Measurements from ENCODE around the gene ITSN1.

The ITSN1 gene

DNA sequence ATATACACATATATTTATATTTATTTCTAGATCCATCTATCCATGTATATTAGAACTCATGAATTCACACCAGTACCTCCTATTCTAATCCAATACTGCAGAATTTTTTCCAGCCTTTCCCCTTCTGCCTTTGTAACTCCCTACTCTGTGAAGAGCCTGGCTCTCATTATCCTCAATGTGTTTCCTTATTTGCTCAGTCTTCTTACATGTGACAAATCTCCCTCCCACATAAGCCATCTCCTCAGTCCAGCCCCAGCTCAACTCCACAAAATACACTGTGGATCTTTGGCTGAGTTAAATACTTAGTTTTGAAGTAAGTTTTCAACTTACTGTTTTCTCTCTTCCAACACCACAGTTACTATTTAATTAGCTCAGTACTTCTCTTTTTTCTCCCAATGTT, 227.6 kb downstream of the ITSN1 start:
- no peaks in the 10 kb centered on the region for H3K36me3 ChIP-seq
- no peak overlapping the region for H3K4me3 ChIP-seq (ENCODE audit: low read depth in 1 of 2, low read length in 1 of 2)
- H3K27me3 ChIP-seq: no peaks in the 10 kb centered on the region
- TF ChIP-seq CTCF (IDR thresholded peaks at IDR 0.05): no peak
- no peak overlapping the region for H3K27ac ChIP-seq
- peaks cover 3 to 9% of the 10 kb centered on the region in 2 experiments for H3K4me1 ChIP-seq (ENCODE audit: control insufficient read depth in 1 of 2, insufficient read depth in 1 of 2, low read depth in 1 of 2, low read length in 1 of 2)
- H3K9me3 ChIP-seq: no peaks in the 10 kb centered on the region

- no peak overlapping the region for H3K4me3 ChIP-seq (ENCODE audit: low read depth in 1 of 2, low read length in 1 of 2)
- H3K27ac ChIP-seq: no peak overlapping the region
Measured at GRCh38 chr21:33870768-33871167, 228.5 kb downstream of the ITSN1 start.

GRCh38 chr21:33871171-33871570, 228.9 kb downstream of the ITSN1 start:
- Histone ChIP-seq H3K4me3 (ENCODE audit: low read depth in 1 of 2, low read length in 1 of 2) (no peak overlapping the region), H3K27me3 (no peaks in the 10 kb centered on the region), H3K27ac (no peak overlapping the region), H3K36me3 (no peaks in the 10 kb centered on the region), H3K9me3 (no peaks in the 10 kb centered on the region), H3K4me1 (ENCODE audit: control insufficient read depth in 1 of 2, insufficient read depth in 1 of 2, low read depth in 1 of 2, low read length in 1 of 2) (peaks cover 3 to 9% of the 10 kb centered on the region in 2 experiments)
- no peak for TF ChIP-seq CTCF (IDR thresholded peaks at IDR 0.05)

More at GRCh38 chr21:33870768-33871167, 228.5 kb downstream of the ITSN1 start:
- Histone ChIP-seq H3K9me3 (no peaks in the 10 kb centered on the region), H3K27me3 (no peaks in the 10 kb centered on the region), H3K4me1 (ENCODE audit: control insufficient read depth in 1 of 2, insufficient read depth in 1 of 2, low read depth in 1 of 2, low read length in 1 of 2) (peaks cover 3 to 9% of the 10 kb centered on the region in 2 experiments), H3K36me3 (no peaks in the 10 kb centered on the region)
- no peak for TF ChIP-seq CTCF (IDR thresholded peaks at IDR 0.05)

GRCh38 chr21:33872881-33873515, 230.7 kb downstream of the ITSN1 start:
- H3K9me3 ChIP-seq: no peaks in the 10 kb centered on the region
- H3K4me3 ChIP-seq (ENCODE audit: low read depth in 1 of 2, low read length in 1 of 2): no peak overlapping the region
- TF ChIP-seq CTCF (IDR thresholded peaks at IDR 0.05): no peak
- no peaks in the 10 kb centered on the region for H3K27me3 ChIP-seq
- no peaks in the 10 kb centered on the region for H3K36me3 ChIP-seq
- no peak overlapping the region for H3K27ac ChIP-seq
- H3K4me1 ChIP-seq (ENCODE audit: control insufficient read depth in 1 of 2, insufficient read depth in 1 of 2, low read depth in 1 of 2, low read length in 1 of 2): peaks cover 3 to 9% of the 10 kb centered on the region in 2 experiments

DNA sequence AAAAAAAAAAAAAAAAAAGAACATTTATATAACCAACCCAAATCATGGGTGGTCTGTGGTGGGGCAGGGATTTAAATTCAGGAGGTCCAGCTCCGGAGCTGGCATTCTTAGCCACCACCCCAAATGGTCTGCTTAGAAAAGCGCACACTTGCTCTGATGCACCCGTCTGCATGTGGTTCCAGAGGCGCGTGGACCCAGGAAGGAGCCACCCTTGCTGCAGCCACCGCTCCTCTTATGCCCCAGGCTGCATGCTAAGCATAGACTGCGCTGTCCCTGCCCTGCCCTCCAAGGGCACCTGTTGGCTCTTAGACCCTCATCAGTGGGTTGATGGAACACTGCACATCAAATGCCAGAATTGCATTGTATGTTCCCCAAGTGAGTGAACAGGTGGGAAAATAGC, 231.9 kb downstream of the ITSN1 start:
- Histone ChIP-seq H3K9me3 (no peaks in the 10 kb centered on the region), H3K36me3 (no peaks in the 10 kb centered on the region), H3K27me3 (no peaks in the 10 kb centered on the region), H3K27ac (no peak overlapping the region), H3K4me1 (ENCODE audit: control insufficient read depth in 1 of 2, insufficient read depth in 1 of 2, low read depth in 1 of 2, low read length in 1 of 2) (peaks cover 3 to 9% of the 10 kb centered on the region in 2 experiments), H3K4me3 (ENCODE audit: low read depth in 1 of 2, low read length in 1 of 2) (no peak overlapping the region)
- no peak for TF ChIP-seq CTCF (IDR thresholded peaks at IDR 0.05)
